NCI-H2196 treated with DMSO at 0.1 percent for 48 hours (cell line): ENCODE measurements around the gene DIRAS2.

ENCODE experiments used
- DNase-seq: peaks from one replicate; lab custom pipeline; 2025; ENCODE audit not compliant: unreplicated experiment; lab: John Stamatoyannopoulos, UW

Gene DIRAS2

GRCh38 chr9:90613502-90613901 is 29.1 kb downstream of the DIRAS2 start:
- DNase-seq = no peak

GRCh38 chr9:90612957-90613356 is 29.7 kb downstream of the DIRAS2 start:
- DNase-seq = no peak

GRCh38 chr9:90611568-90611967 is 31.1 kb downstream of the DIRAS2 start:
- no peak for DNase-seq

GRCh38 chr9:90611121-90611520 is 31.5 kb downstream of the DIRAS2 start:
- DNase-seq = no peak

GRCh38 chr9:90607701-90608516 is 34.7 kb downstream of the DIRAS2 start:
- no peak for DNase-seq

GRCh38 chr9:90600029-90600428 is 42.6 kb downstream of the DIRAS2 start:
- no peak for DNase-seq

- DNase-seq = no peak
These were observed 44.4 kb downstream of the DIRAS2 start for GRCh38 chr9:90598191-90598590.

- no peak for DNase-seq
These were observed 49.0 kb downstream of the DIRAS2 start for GRCh38 chr9:90593646-90594045.

- DNase-seq = no peak
These were observed 62.0 kb downstream of the DIRAS2 start for GRCh38 chr9:90580576-90580975.

GRCh38 chr9:90579181-90579580 is 63.4 kb downstream of the DIRAS2 start:
- no peak for DNase-seq

GRCh38 chr9:90578126-90578815 is 64.4 kb downstream of the DIRAS2 start:
- no peak for DNase-seq

- no peak for DNase-seq
These were observed 73.1 kb downstream of the DIRAS2 start for GRCh38 chr9:90569511-90569910.

- peak; percentile 29 for DNase-seq
These were observed 74.0 kb downstream of the DIRAS2 start for GRCh38 chr9:90568667-90569066.

GRCh38 chr9:90562229-90562628 is 80.4 kb downstream of the DIRAS2 start:
- no peak for DNase-seq
